GM23248 (cell line): ENCODE data around the gene SUN5.

ENCODE experiments used
- EZH2 ChIP-seq: fragments of 200-600 bp; sonication (generic); IDR thresholded peaks from 2 replicates; pipeline ENCODE4 v1.6.1; 2018; ENCODE audit warnings: antibody characterized with exemption, mild to moderate bottlenecking; ENCODE audit not compliant: insufficient read depth, poor library complexity, severe bottlenecking
- EZH2phosphoT487 ChIP-seq: fragments of 200-600 bp; sonication (generic); IDR thresholded peaks from 2 replicates; pipeline ENCODE4 v1.6.1; 2018; ENCODE audit warnings: antibody characterized with exemption, moderate library complexity, mild to moderate bottlenecking, low read depth; ENCODE audit not compliant: insufficient read depth

DNA sequence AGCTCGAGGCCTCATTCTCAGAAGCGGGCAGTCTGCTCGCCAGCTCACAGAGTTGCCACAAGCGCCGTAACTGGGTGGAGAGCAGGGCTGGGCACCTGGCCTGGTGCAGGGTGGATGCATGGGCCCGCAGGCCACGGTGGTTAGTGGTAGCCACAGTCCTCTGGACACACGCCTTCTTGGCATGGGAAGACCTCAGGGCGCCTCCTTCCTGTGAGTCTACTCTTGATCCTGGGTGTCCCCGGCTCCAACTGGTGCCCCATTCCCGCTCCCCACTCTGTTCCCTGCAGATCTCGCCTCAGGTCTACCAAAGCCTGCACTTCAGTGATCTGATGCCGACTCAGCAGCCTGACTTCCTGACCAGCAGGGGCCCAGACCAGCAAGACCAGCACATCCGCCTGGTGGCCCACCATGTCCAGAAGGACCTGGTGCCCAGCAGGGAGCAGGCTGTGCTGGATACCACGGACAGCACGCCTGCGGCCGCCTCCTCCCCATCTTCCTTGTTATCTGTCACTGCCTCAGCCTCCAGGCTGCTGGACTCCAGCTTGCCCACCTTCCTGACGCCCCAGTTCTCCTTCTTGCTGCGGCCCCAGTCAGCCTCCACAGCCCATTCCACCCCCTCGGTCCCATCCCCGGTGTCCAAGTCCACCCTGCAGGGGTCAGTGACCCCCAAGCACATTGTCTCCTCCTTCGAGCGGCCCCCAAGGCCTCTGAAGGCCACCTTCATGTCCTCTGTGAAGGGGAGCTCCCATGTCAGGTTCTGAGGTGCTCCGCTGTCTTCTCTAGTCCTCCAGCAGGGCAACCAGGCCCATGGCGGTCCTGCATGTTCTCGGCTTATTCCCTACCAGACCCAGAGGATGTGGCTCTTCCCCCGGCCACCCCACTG lies 43.1 kb downstream of the SUN5 start:
- TF ChIP-seq EZH2 (no peak), EZH2phosphoT487 (no peak)
